K562 (cell line): ENCODE data around the gene GLI3. TPM values are rescaled to one million over a fixed set of nuclear protein-coding genes. Genes with fewer than 3 reads are reported as not detected.

Experiments
- ATF3 ChIP-seq, 2 experiments: fragments of 450-650 bp in 1 of 2; sonication (generic) in 1 of 2; formaldehyde crosslinking in 1 of 2; IDR thresholded peaks in 1 of 2; conservative IDR thresholded peaks in 1 of 2; 2 replicates each; pipeline versions ENCODE4 v1.6.1 to v1.8.1; 2016 to 2023; ENCODE audit warnings: mild to moderate bottlenecking in 2 of 2, moderate library complexity in 2 of 2, inconsistent platforms in 1 of 2, missing genetic modification reagents in 1 of 2
- CREB3L1 ChIP-seq: fragments of 450-650 bp; IDR thresholded peaks from 2 replicates; pipeline ENCODE4 v1.6.1; 2014; ENCODE audit warnings: low read depth, mild to moderate bottlenecking, moderate library complexity, borderline replicate concordance
- GTF2F1 ChIP-seq: IDR thresholded peaks from 2 replicates; pipeline ENCODE4 v1.6.1; 2011; ENCODE audit warnings: low read depth, low read length, improper control_type of control experiment
- MCM7 ChIP-seq, 2 experiments: fragments of 450-650 bp; IDR thresholded peaks; 2 replicates each; pipeline ENCODE4 v1.6.1; 2016 to 2018
- MTA1 ChIP-seq: fragments of 450-650 bp; IDR thresholded peaks from 2 replicates; pipeline ENCODE4 v1.6.1; 2017; ENCODE audit warnings: borderline replicate concordance
- NFYB ChIP-seq: IDR thresholded peaks from 2 replicates; pipeline ENCODE4 v1.6.1; 2011; ENCODE audit warnings: mild to moderate bottlenecking, moderate library complexity; ENCODE audit not compliant: insufficient read length; ENCODE audit errors: extremely low read depth
- PYGO2 ChIP-seq: fragments of 450-650 bp; IDR thresholded peaks from 2 replicates; pipeline ENCODE4 v1.6.1; 2016; ENCODE audit warnings: mild to moderate bottlenecking, missing genetic modification characterization, moderate library complexity, missing compliant biosample characterization
- ZBTB5 ChIP-seq: fragments of 450-650 bp; IDR thresholded peaks from 2 replicates; pipeline ENCODE4 v1.6.1; 2017; ENCODE audit warnings: antibody characterized with exemption
- polyA plus RNA-seq, 8 experiments: library from polyadenylated mRNA; depleted of rRNA in 4 of 8; stranded (reverse) in 5 of 8; unstranded in 3 of 8; fragments of >200 nt; fragmentation: Nextera tagmentation in 2 of 8; fragmentation: Illumina TruSeq in 1 of 8; extraction: Ambion mirVana in 2 of 8; extraction: Trizol in 1 of 8; gene quantifications; 2 replicates each; pipeline versions ENCODE4 v1.2.1 to v1.2.3, GENCODE V29; 2011 to 2014; ENCODE audit warnings: inconsistent platforms in 1 of 8, missing spikeins in 1 of 8
- total RNA-seq, 7 experiments: library from RNA; depleted of rRNA in 6 of 7; stranded (reverse); fragments of >200 nt in 6 of 7; fragmentation: Illumina TruSeq in 2 of 7; extraction: Trizol in 2 of 7; gene quantifications; 2 replicates each; pipeline versions ENCODE4 v1.2.1 to v1.2.3, GENCODE V29; 2011 to 2021; ENCODE audit warnings: low replicate concordance in 1 of 7
- TF ChIP-seq, protein P1 (sequence below): IDR thresholded peaks from 3 replicates; pipeline ENCODE4 v1.6.1; 2011; ENCODE audit warnings: borderline replicate concordance, mild to moderate bottlenecking; ENCODE audit not compliant: insufficient read length, insufficient read depth

GLI3 gene
- total and polyA plus RNA-seq, 9 of the 15 experiments (the other 6 are each of a cell fraction or from before 2014, with no cell fraction given) = 0.01 to 0.18 (median 0.07) TPM; not detected in 6

DNA sequence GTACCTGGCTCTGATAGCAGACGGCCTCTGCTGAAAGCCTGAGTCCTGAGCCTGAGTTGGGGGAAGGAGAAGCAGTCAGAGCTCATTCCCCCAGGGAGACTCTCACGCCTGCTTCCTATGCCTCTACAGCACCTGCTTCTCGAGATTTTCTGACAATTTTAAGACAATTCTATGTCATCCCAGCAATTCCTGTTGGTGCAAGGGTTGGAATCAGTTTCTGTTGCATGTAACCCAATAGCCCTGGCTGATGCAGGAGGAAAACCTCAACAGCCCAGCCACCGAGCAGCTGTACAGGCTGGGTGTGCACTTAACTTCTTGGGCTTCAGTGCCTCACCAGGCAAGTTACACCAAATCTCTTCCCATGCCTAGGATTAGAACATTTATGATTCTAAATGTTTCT is 134.7 kb downstream of the GLI3 start (continued):
- TF ChIP-seq CREB3L1 = no peak
- no peak for TF ChIP-seq GTF2F1
- TF ChIP-seq ATF3 (IDR thresholded peaks at IDR 0.05) = no peak
- no peak for TF ChIP-seq ATF3 (CRISPR knock-in tag; conservative IDR thresholded peaks at IDR 0.05)
- TF ChIP-seq ZBTB5 = no peak
- no peak for TF ChIP-seq MTA1
- TF ChIP-seq MCM7 (IDR thresholded peaks at IDR 0.05) = no peak
- TF ChIP-seq, protein P1, sequence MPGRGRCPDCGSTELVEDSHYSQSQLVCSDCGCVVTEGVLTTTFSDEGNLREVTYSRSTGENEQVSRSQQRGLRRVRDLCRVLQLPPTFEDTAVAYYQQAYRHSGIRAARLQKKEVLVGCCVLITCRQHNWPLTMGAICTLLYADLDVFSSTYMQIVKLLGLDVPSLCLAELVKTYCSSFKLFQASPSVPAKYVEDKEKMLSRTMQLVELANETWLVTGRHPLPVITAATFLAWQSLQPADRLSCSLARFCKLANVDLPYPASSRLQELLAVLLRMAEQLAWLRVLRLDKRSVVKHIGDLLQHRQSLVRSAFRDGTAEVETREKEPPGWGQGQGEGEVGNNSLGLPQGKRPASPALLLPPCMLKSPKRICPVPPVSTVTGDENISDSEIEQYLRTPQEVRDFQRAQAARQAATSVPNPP = no peak
- no peak for TF ChIP-seq NFYB
- TF ChIP-seq PYGO2 (tag) = no peak
